ENCODE measurements around the gene NCKAP5L.

Gene NCKAP5L

GRCh38 chr12:49828133-49829091 is at the start of gene NCKAP5L:
NCKAP5L (minus strand) TSS chr12:49828413; CDS start chr12:49804044, 24,369 bp downstream.
- peak; percentile 95 for DNase-seq (ENCODE audit: low read depth)

GRCh38 chr12:49877066-49877465 is 48.9 kb upstream of the NCKAP5L start:
- DNase-seq (ENCODE audit: low read depth): no peak

GRCh38 chr12:49876070-49876469 is 47.9 kb upstream of the NCKAP5L start:
- no peak for DNase-seq (ENCODE audit: low read depth)

- DNase-seq (ENCODE audit: low read depth): no peak
Measured at GRCh38 chr12:49875115-49875720, 47.0 kb upstream of the NCKAP5L start.

- peak; percentile 35 for DNase-seq (ENCODE audit: low read depth)
Measured at GRCh38 chr12:49874142-49874897, 46.1 kb upstream of the NCKAP5L start.

GRCh38 chr12:49873361-49873934 is 45.2 kb upstream of the NCKAP5L start:
- peak; percentile 48 for DNase-seq (ENCODE audit: low read depth)

GRCh38 chr12:49872781-49873181 is 44.6 kb upstream of the NCKAP5L start:
- DNase-seq (ENCODE audit: low read depth): peak; percentile 94

GRCh38 chr12:49872381-49872780 is 44.2 kb upstream of the NCKAP5L start:
- no peak for DNase-seq (ENCODE audit: low read depth)

- DNase-seq (ENCODE audit: low read depth): peak; percentile 86
Measured at GRCh38 chr12:49871811-49872251, 43.6 kb upstream of the NCKAP5L start.

- no peak for DNase-seq (ENCODE audit: low read depth)
Measured at GRCh38 chr12:49871263-49871561, 43.0 kb upstream of the NCKAP5L start.

GRCh38 chr12:49870501-49871262 is 42.5 kb upstream of the NCKAP5L start:
- no peak for DNase-seq (ENCODE audit: low read depth)

GRCh38 chr12:49869816-49870500 is 41.7 kb upstream of the NCKAP5L start:
- DNase-seq (ENCODE audit: low read depth): no peak

GRCh38 chr12:49868952-49869815 is 41.0 kb upstream of the NCKAP5L start:
- DNase-seq (ENCODE audit: low read depth): peak; percentile 100

GRCh38 chr12:49868449-49868848 is 40.2 kb upstream of the NCKAP5L start:
- no peak for DNase-seq (ENCODE audit: low read depth)

- DNase-seq (ENCODE audit: low read depth): peak; percentile 48
Measured at GRCh38 chr12:49867570-49868341, 39.5 kb upstream of the NCKAP5L start.

- peak; percentile 37 for DNase-seq (ENCODE audit: low read depth)
Measured at GRCh38 chr12:49866859-49867569, 38.8 kb upstream of the NCKAP5L start.

- no peak for DNase-seq (ENCODE audit: low read depth)
Measured at GRCh38 chr12:49865782-49866135, 37.5 kb upstream of the NCKAP5L start.

GRCh38 chr12:49865109-49865781 is 37.0 kb upstream of the NCKAP5L start:
- DNase-seq (ENCODE audit: low read depth): no peak

Data from amniotic epithelial cell (primary cell).